Activated gamma-delta T cell treated with Interleukin-2 at 50 U/mL for 16 hours (primary cell): ENCODE results near the gene UPF3A.
"Not testable (repeated sequence)": the region's sequence is repeated elsewhere in the genome, so short reads cannot be mapped to it uniquely, and the experiment has no call there.

ENCODE experiments used
- DNase-seq: peaks from one replicate; pipeline ENCODE4 v3.0.0-alpha.2; 2020

The UPF3A gene

GRCh38 chr13:114309086-114309485 is 27.7 kb downstream of the UPF3A start:
- DNase-seq, result no peak

GRCh38 chr13:114309806-114310410 is 28.5 kb downstream of the UPF3A start:
- DNase-seq, result no peak

- no peak for DNase-seq
These were observed 29.6 kb downstream of the UPF3A start for GRCh38 chr13:114310956-114311355.

GRCh38 chr13:114311387-114311786 is 30.0 kb downstream of the UPF3A start:
- no peak for DNase-seq

GRCh38 chr13:114311908-114312307 is 30.5 kb downstream of the UPF3A start:
- no peak for DNase-seq

GRCh38 chr13:114313061-114313860 is 31.9 kb downstream of the UPF3A start:
- no peak for DNase-seq

- peak; percentile 83 for DNase-seq
These were observed 32.9 kb downstream of the UPF3A start, which contains the start of gene CHAMP1 for GRCh38 chr13:114314074-114314912. TSS of gene CHAMP1 (plus strand) at chr13:114314503. CDS start at chr13:114323843, 9,340 bp downstream.

GRCh38 chr13:114315074-114315785 is 33.8 kb downstream of the UPF3A start:
- no peak for DNase-seq

GRCh38 chr13:114318624-114319023 is 37.2 kb downstream of the UPF3A start:
- no peak for DNase-seq

GRCh38 chr13:114319441-114319913 is 38.1 kb downstream of the UPF3A start:
- DNase-seq, result no peak

- DNase-seq, result no peak
These were observed 38.7 kb downstream of the UPF3A start for GRCh38 chr13:114320065-114320464.

- DNase-seq, result no peak
These were observed 39.9 kb downstream of the UPF3A start for GRCh38 chr13:114321256-114321655.

GRCh38 chr13:114323349-114323748 is 41.9 kb downstream of the UPF3A start:
- DNase-seq, result no peak

GRCh38 chr13:114324334-114324733 is 42.9 kb downstream of the UPF3A start:
- no peak for DNase-seq

- no peak for DNase-seq
These were observed 44.3 kb downstream of the UPF3A start for GRCh38 chr13:114325729-114326128.

- DNase-seq, result no peak
These were observed 46.6 kb downstream of the UPF3A start for GRCh38 chr13:114328034-114328433.

GRCh38 chr13:114328595-114328994 is 47.2 kb downstream of the UPF3A start:
- no peak for DNase-seq

GRCh38 chr13:114330086-114330485 is 48.7 kb downstream of the UPF3A start:
- no peak for DNase-seq

- not testable (repeated sequence) for DNase-seq
These were observed 52.5 kb downstream of the UPF3A start for GRCh38 chr13:114333881-114334280.

- no peak for DNase-seq
These were observed 53.1 kb downstream of the UPF3A start for GRCh38 chr13:114334305-114335053.

GRCh38 chr13:114336457-114336856 is 55.1 kb downstream of the UPF3A start:
- not testable (repeated sequence) for DNase-seq

- DNase-seq, result no peak
These were observed 57.6 kb downstream of the UPF3A start for GRCh38 chr13:114338959-114339358.
